HFFc6 (cell line): ENCODE measurements around the gene TGM2. TPM values are rescaled to one million over a fixed set of nuclear protein-coding genes. Genes with fewer than 3 reads are reported as not detected.

Experiments used
- DNase-seq: peaks from one replicate; pipeline ENCODE4 v3.0.0-alpha.2; 2018
- H3K27ac Mint-ChIP-seq: 2 replicates; pipeline ENCODE4 v1.8.0; 2020; ENCODE audit warnings: mild to moderate bottlenecking, mixed read lengths
- H3K27me3 Mint-ChIP-seq: 2 replicates; pipeline ENCODE4 v1.8.0; 2021; ENCODE audit warnings: mild to moderate bottlenecking, moderate library complexity, mixed read lengths; ENCODE audit not compliant: insufficient read depth
- H3K36me3 Mint-ChIP-seq: 2 replicates; pipeline ENCODE4 v1.8.0; 2021; ENCODE audit warnings: low read depth, mixed read lengths
- H3K4me1 Mint-ChIP-seq: 2 replicates; pipeline ENCODE4 v1.8.0; 2020; ENCODE audit warnings: low read depth, mixed read lengths
- H3K4me3 Mint-ChIP-seq: 2 replicates; pipeline ENCODE4 v1.8.0; 2020; ENCODE audit warnings: mild to moderate bottlenecking, moderate library complexity, mixed read lengths
- H3K9me3 Mint-ChIP-seq: 2 replicates; pipeline ENCODE4 v1.8.0; 2020; ENCODE audit warnings: mild to moderate bottlenecking, mixed read lengths
- CTCF ChIP-seq: fragments of 200-600 bp; sonication (generic); IDR thresholded peaks from 2 replicates; pipeline ENCODE4 v1.5.0; 2021; ENCODE audit warnings: antibody characterized with exemption, mild to moderate bottlenecking
- total RNA-seq, 6 experiments: library from RNA; stranded (reverse); fragmentation: NEBNext Ultra II Directional; extraction: Animal tissue kit (Norgen Biotek cat#: 25700); gene quantifications; 2 replicates in 1 of 6; 3 replicates in 5 of 6; pipeline ENCODE4 v1.2.3, GENCODE V29; 2021

Gene TGM2
- total RNA-seq, 6 experiments from 2014 or later, result 99.6 to 430 (median 111) TPM

GRCh38 chr20:38146156-38146555 lies 18.9 kb downstream of the TGM2 start:
- DNase-seq, result no peak
- no peak overlapping the region for H3K27ac Mint-ChIP-seq
- no peak for TF ChIP-seq CTCF
- H3K4me1 Mint-ChIP-seq, result peaks cover 42% of the 10 kb centered on the region
- H3K36me3 Mint-ChIP-seq, result peaks cover 24% of the 10 kb centered on the region
- no peak overlapping the region for H3K4me3 Mint-ChIP-seq
- H3K27me3 Mint-ChIP-seq, result peaks cover 2% of the 10 kb centered on the region; the same call in 1 of the 2 replicates
- H3K9me3 Mint-ChIP-seq, result no peaks in the 10 kb centered on the region

GRCh38 chr20:38145729-38146075 lies 19.4 kb downstream of the TGM2 start:
- Mint-ChIP-seq H3K4me3 (no peak overlapping the region), H3K36me3 (peaks cover 22% of the 10 kb centered on the region), H3K9me3 (no peaks in the 10 kb centered on the region), H3K27ac (no peak overlapping the region; the same call in 1 of the 2 replicates), H3K27me3 (peaks cover 2% of the 10 kb centered on the region), H3K4me1 (peaks cover 43% of the 10 kb centered on the region)
- TF ChIP-seq CTCF, result no peak
- no peak for DNase-seq

- H3K4me1 Mint-ChIP-seq, result peaks cover 48% of the 10 kb centered on the region
- DNase-seq, result peak; percentile 52
- peak overlapping the region; percentile 54 for H3K4me3 Mint-ChIP-seq
- peaks cover 19% of the 10 kb centered on the region for H3K36me3 Mint-ChIP-seq
- peaks cover 2% of the 10 kb centered on the region for H3K27me3 Mint-ChIP-seq
- H3K9me3 Mint-ChIP-seq, result no peaks in the 10 kb centered on the region
- no peak for TF ChIP-seq CTCF
- peak overlapping the region; percentile 96 for H3K27ac Mint-ChIP-seq
These were observed 19.9 kb downstream of the TGM2 start for GRCh38 chr20:38144974-38145728.

- Mint-ChIP-seq H3K36me3 (peaks cover 22% of the 10 kb centered on the region), H3K4me3 (peak overlapping the region; percentile 54), H3K4me1 (peaks cover 53% of the 10 kb centered on the region), H3K9me3 (no peaks in the 10 kb centered on the region), H3K27me3 (peaks cover 2% of the 10 kb centered on the region), H3K27ac (peak overlapping the region; percentile 96)
- no peak for DNase-seq
- TF ChIP-seq CTCF, result no peak
These were observed 20.5 kb downstream of the TGM2 start for GRCh38 chr20:38144598-38144973.

- peak overlapping the region; percentile 54 for H3K4me3 Mint-ChIP-seq
These were observed 21.2 kb downstream of the TGM2 start for GRCh38 chr20:38143646-38144554.

More at GRCh38 chr20:38143646-38144554, 21.2 kb downstream of the TGM2 start:
- Mint-ChIP-seq H3K27ac (peak overlapping the region; percentile 96), H3K36me3 (peaks cover 23% of the 10 kb centered on the region), H3K27me3 (peaks cover 2% of the 10 kb centered on the region), H3K9me3 (no peaks in the 10 kb centered on the region), H3K4me1 (peaks cover 53% of the 10 kb centered on the region)
- peak; percentile 91 for DNase-seq
- TF ChIP-seq CTCF, result no peak
